GM20431 (cell line): ENCODE measurements around the gene ECPAS.
"Not testable (repeated sequence)": the region's sequence is repeated elsewhere in the genome, so short reads cannot be mapped to it uniquely, and the experiment has no call there.

Source experiments
- in situ Hi-C: fragments of 300-500 bp; cut with MseI, MboI; formaldehyde crosslinking; loops from one replicate; pipeline ENCODE4 v1.15.0; 2020; ENCODE audit warnings: low sequenced_read_pairs; ENCODE audit not compliant: unreplicated experiment

Gene ECPAS

DNA sequence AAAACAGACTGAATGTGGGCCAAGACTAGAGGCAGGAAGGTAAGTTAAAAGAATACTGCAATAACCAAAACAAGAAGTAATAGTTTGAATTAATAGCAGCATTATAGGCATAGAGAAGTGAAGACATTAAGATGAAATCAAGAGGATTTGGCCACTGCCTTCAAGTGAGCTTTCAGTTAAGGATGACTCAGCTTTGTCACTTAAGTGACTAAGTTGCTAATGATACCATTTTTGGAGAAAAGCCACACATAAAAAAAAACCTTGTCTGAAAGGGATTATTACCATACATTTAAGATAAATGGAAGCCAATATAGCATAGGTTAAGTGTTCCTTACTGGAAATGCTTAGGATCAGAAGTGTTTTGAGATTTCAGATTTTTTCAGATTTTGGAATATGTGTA lies 57.0 kb downstream of the ECPAS start:
- in situ Hi-C loops, result no loop called here

DNA sequence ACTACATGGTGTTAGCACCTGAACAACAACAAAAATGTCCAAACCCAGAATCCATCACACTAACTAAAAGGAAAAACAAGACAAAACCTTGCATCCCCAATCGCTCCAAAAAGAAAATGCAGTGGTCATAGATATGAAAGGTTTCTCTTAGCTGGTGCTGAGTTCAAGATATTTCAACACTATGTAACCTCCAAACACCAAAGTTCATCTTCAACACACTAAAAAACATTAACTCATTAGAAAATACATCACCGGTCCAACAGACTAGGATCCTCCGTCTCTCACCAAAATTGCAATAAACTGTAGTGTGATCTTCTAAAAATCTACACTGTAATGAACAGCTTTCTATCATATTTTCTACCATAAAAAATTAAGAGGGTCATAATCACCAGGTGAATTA lies 60.8 kb downstream of the ECPAS start:
- in situ Hi-C loops, result no loop called here

DNA sequence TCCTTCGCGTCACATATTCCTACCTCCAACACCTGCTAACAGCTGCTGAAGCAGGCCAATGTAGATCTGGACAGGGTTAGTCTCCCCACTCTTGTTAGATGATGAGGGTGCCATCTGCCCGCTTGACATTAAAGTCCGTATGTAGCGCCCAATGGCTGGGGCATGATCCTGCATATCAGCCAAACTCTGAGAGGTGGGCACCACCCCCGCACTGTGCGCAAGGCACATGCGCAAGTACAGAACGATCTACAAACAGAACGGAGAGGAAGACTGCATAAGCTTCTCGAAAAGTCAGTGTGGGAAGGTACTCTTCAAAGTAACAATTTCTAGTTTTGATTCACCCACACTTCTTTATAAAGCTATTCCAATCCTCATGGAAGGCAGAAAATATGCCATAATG lies 69.8 kb downstream of the ECPAS start:
- in situ Hi-C loops, result no loop called here

DNA sequence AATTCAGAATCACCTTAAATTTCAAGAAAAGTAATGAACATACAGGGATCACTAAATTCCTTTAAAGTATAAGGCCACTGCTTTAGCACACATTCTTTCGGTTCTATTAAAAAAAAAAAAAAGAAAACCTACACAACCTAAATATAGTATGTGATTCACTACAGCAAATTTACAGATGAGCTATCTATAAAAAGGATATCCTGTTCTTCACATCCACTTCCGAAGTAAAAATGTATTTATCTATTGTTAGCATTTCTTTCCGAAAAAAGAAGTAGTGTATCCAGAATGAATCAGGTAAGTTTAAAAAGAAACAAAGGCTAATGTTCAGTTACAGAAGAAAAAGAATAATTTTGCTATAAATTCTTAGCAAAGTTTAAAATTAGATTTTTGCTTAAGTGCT lies 70.2 kb downstream of the ECPAS start:
- in situ Hi-C loops, result no loop called here

DNA sequence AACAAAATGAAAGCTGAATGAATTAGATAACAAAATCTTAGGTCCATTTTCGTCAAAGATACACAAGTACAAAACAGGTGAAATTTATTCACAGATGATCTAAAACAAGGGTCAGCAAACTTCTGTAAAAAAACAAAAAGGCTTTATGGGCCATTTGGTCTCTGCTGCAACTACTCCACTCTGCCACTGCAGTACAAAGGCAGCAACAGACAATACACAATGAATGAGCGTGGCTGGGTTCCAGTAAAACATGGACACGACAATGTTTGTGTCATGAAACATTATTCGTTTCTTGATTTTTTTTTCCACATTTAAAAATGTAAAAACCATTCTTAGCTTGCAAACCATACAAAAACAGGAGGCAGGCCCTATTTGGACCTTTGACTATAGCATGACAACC lies 71.9 kb downstream of the ECPAS start:
- in situ Hi-C loops, result no loop called here

DNA sequence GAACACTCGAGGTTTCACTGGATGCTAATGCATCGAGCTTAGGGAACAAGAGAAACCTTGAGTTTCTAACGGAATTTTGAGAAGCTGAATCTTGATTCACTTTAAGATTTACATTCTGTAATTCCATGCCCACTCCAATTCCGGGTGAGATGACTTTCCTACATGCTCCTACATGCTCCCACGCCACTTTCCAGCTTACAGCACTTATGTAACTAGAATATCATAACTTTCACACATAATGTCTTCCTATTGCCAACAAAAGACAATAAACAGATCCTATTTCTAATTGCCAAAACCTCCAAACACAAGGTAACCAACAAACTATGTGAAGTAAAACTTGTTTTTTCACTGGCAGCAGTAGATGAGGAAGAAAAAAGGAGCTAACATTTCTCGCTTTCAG lies 72.9 kb downstream of the ECPAS start:
- in situ Hi-C loops, result no loop called here

DNA sequence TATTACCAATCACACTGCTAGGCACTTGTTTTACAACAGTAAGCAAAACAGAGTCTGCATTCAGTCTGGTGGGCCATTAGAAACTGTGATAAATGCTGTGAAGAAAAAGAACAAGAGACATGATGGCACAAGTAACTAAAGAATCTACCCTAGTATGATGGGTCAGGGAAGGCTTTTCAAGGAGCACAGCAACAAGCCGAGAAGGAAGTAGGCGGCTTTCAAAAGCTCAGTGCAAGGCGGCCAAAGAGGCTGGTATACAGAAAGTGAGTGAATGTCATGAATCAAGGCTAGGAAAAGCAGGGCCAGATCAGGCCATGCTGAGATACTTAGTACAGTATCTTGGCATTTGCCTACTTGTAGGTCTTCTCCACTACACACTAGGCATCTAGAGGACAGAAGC lies 76.4 kb downstream of the ECPAS start:
- in situ Hi-C loops, result no loop called here

DNA sequence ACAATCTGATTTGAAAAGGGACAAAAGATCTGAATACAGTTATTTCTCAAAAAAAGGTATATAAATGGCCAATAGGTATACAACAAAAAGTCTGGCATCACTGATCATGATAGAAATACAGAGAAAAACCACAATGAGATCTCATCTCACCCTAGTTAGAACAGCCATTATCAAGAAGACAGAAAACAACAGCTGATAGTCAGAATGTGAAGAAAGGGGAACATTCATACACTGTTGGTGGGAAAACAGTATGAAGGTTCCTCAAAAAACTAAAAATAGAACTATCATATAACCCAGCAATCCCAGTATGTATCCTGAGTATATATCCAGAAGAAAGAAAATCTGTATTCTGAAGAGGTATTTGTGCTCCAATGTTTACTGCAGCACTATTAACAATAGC lies 78.5 kb downstream of the ECPAS start:
- in situ Hi-C loops, result no loop called here

DNA sequence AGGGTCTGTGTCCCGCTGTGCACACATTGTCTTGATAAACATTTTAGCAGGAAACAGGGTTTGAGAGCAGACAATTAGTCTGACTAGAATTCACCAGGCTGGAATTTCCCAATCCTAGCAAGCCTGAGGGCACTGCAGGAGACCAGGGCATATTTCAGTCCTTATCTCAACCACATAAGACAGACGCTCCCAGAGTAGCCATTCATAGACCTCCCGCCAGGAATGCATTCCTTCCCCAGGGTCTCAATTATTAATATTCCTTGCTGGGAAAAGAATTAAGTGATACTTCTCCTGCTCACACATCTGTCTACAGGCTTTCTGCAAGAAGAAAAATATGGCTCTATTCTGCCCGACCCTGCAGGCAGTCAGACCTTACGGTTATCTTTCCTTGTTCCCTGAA lies 82.7 kb downstream of the ECPAS start:
- in situ Hi-C loops, result not testable (repeated sequence)

DNA sequence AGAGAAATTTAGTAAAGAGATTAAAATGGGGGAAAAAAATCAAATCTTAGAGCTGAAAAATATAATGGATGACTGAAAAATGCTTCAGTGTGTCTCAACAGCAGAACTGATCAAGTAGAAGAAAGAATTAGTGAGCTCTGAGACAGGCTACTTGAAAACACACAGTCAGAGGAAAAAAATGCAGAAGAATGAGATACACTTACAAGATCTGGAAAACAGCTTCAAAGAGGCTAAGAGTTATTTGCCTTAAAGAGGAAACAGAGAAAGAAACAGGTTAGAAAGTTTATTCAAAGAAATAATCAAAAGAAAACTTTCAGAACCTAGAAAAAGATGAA lies 83.7 kb downstream of the ECPAS start:
- in situ Hi-C loops, result no loop called here

DNA sequence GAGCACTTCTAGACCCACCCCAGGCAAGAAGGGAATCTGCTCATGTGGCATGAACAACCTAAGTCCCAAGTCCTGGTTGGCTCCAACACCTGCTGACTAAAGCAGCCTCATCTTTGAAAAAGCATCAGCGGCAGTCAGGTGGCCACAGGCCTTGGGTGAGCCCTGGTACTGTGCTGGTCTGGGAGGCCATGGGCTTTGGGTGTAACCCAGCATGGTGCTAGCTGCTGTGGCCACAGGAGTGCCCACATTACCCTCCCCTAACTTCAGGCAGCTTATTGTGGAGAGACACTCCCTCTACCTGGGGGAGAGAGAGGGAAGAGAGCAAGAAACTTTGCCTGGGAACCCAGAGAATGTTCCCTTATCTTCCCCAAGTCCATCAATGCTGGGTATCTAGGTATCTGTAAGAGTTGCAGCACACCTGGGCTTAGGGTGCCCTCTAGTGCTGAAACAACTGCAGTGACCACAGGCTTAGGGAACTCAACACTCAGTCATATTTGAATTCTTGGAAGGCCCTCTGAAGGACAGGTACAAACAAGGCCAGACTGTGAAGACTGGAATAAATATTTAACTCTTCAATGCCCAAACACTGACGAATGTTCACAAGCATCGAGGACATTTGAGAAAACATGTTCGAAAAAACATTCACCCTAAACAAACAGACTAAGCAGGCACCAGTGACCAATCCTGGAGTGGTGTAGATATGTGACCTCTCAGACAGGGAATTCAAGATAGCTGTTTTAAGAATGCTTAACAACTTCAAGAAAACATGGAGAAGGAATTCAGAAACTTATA lies 84.2 kb downstream of the ECPAS start:
- in situ Hi-C loops, result no loop called here

DNA sequence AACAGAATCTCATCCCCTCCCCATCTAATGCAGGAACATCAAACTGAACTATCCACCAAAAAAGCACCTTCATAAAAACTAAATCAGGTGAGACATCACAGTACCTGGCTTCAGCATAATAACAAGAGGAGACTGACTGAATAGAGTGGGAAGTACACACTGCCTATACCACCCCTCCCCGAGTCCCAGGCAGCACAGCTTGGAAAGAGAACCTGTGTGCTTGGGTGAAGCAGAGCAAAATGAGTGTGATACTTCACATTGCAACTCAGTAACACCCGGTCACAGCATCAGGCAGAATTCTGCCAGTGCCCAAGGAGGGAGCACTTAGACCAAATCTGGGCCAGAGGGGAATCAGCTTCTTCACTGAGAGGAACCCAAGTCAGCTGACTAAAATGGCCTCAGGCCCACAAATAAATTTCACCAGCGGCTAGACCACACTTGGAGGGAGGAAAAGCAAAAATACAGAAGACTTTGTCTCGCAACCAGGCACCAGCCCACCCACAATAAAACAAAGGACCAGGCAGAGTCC lies 84.9 kb downstream of the ECPAS start:
- in situ Hi-C loops, result no loop called here

DNA sequence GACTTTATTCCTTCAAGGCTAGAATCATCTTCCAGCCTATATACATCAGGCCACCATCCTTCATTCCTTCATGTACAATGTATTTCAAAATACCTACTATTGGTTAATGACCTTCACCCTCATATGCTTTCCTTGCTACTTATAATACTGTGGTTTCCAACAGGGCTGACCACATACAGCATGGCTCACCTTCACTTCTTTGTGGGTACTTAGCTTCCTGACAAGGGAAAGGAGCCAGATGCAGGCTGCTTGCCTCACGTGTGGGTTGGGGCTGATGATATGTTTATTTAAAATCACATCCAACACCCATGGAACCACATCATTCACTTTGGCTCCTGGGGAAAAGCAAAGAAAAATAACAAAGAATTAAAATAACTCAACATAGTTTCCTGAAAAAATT lies 90.2 kb downstream of the ECPAS start:
- in situ Hi-C loops, result no loop called here

DNA sequence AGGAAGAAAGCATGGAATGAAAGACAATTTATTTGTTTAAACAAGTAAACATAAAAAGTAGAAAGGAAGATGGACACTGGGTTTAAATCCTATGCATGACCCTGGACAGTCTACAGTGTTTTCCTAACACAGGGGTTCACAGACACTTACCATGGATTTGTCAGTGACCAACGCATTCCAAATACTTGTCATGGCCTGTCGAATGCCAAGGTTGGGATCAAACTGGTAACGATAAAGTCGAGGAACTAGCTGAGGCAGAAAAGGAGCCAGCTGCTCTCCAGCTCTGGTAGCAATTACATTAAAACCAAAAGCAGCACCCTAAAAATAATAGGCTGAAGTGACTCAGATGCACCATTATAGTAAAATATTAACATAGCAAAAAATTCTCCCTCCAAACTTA lies 94.8 kb downstream of the ECPAS start:
- in situ Hi-C loops, result no loop called here

DNA sequence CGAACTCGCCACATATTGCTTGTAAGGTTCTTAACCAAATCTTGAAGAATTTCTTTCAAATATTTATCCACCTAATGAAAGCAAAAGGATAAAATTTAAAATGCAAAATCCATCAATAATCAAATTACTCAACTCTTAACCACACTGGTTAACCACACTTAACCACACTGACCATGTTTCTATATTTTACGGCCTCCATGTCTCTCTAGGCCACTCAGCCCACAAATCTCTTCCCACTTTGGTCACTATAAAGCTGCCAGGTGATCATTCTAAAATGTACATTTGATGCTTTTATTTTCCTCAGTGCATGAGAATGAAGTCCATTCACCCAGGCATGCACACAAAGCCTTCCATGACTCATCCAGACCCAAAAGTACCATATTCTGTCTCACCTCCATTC lies 97.8 kb downstream of the ECPAS start:
- in situ Hi-C loops, result no loop called here

DNA sequence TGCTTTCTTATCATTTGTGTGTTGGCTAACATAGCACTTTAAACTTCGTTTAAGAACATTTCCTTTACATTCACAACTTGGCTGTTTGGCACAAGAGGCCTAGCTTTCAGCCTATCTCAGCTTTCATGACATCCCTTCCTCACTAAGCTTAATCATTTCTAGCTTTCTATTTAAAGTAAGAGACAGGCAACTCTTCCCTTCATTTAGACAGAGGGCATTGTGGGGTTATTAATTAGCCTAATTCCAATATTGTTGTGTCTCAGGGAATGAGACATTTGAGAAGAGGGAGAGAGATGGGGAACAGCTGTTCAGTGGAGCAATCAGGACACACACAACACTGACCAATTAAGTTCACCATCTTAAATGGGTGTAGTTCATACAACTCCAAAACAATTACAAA lies 103.2 kb downstream of the ECPAS start:
- in situ Hi-C loops, result no loop called here

DNA sequence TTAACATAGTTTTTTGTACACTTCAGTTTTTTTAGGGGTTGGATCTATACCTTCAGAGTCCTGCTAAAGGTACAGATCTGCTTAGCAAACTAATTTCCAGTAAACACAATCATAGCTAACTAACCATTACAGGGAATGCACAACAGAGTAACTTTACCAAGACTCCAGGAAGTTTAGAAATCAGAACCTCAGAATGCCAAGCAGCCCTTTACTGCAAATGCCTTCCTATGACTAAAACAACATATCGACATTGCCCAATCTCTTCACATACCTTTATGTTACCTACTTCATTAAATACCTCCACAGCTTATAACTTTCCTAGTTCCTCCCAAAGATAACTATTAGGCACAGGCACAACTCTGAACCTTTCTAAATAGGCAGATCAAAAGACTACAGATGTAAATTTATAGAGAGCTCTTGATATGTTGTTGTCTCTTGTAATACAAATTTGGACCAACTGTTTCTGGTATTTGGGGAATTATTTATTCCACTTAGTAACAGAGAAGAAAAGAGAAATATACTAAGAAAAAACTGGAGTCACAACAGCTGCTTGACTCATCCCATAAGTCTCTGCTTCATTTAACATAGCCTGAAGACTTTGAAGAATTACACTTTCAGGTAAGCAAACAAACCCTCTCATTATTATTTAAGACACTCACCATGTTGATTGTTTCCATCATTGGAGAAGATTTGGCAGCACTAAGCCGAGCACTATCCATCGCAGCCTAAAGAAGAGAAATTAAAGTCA lies 108.2 kb downstream of the ECPAS start:
- in situ Hi-C loops, result no loop called here

DNA sequence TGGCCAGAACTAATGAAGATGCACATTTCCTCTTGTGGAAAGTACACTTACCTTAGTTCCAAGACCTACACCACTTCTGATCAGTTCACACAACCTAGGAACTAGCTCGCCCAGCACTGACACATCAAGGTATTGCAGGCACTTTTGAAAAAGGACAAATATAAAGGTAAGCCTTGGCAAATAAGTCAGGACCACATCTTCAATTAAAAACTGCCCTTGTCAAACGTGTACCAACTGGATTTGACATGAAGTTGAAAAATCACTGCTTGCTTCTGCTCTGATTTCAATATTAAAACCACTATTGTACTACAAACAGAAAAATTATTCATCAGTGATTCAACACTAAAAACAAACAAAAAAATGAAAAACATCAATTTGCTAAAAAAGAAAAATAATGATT lies 109.1 kb downstream of the ECPAS start:
- in situ Hi-C loops, result no loop called here

DNA sequence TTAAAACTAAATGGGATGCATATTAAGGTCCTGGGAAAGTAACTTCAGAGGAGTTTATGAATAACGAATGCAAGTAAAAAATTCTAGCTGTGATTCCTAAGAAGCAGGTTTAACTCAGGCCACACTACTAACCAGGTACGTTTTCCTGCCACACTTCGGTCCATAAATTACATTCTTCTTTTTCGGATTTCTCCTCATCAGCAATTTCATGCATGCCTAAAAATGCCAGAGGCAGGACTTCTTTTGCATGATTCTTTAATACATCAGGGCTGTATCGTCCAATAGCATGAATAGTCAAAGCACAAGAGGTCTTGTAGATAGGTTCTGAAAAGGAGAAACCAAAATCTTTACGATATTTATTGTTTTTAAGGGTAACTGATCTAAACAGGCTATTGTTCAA lies 111.9 kb downstream of the ECPAS start:
- in situ Hi-C loops, result no loop called here

DNA sequence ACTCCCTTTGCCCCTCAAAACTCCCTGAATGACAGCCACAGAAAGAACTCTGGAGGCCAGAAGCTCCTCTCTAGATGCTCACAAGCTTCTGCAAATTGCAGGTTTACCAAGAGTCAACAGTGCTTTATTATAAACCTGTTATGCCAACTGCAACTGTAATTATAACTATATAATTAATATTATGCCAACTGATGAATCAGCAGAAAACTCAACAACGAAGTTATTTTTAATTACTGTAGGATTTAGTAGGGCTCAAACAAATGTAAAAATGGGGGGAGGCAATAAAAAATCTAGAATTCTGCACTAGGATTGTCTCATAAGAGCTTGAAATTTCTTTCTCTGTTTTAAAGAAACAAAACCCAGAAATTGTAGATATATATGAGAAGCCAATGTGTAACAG lies 117.2 kb downstream of the ECPAS start:
- in situ Hi-C loops, result no loop called here

DNA sequence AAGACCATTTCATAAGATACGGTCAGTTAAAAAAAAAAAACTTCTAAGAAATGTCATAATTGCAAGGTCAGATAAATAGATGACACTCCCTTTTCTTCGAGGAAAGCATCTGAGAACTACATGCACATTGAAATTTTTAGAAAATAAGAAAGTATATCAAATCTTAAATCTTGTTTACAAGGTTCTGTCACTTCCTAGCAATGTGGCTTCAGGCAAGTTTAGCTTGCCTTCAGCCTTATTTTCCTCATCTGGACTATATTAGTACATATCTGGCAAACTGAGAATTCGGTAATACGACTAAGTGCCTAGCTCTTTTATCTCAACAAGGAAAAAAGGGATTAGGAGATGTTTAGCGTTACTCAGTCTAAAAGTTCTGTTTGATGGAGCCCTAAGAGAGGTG lies 121.7 kb downstream of the ECPAS start:
- in situ Hi-C loops, result no loop called here

DNA sequence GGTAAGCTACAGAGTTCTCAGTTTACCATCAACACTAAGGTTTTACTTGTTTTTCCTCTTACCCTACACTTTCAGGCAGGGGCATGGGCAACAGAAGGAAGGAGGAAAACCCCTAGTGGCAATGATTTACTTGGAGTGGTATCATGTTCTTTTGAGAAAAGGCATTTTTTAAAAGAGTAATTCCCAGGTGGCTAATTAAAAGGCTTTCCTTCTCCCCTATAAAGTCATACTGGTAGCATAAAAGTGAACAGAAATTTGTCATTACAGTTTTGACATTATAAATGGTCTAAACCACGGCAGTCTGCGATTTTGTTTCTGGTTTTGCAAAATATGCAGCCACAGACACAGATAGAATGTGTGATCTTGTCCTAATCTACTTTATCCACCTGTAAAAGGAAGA lies 123.3 kb downstream of the ECPAS start:
- in situ Hi-C loops, result no loop called here
